Activated CD8-positive, alpha-beta memory T cell treated with anti-CD3 and anti-CD28 coated beads for 36 hours (primary cell): ENCODE results near the gene ST8SIA2. TPM values are rescaled to one million over a fixed set of nuclear protein-coding genes. Genes with fewer than 3 reads are reported as not detected.

Source experiments
- CTCF ChIA-PET: fragments of 350-600 bp; sonication (Branson Sonifier 250); formaldehyde crosslinking; loops from one replicate; lab custom pipeline; 2021; ENCODE audit warnings: antibody characterized with exemption; lab: Charles Lee
- POLR2A ChIA-PET: fragments of 350-600 bp; sonication (Branson Sonifier 250); formaldehyde crosslinking; loops from one replicate; lab custom pipeline; 2021; ENCODE audit warnings: antibody characterized with exemption; lab: Charles Lee
- total RNA-seq, 2 experiments: library from RNA; stranded (reverse); gene quantifications; one replicate each; pipeline ENCODE4 v1.2.3, GENCODE V29; 2021

Gene ST8SIA2
- total RNA-seq, 2 experiments from 2014 or later: not detected

DNA sequence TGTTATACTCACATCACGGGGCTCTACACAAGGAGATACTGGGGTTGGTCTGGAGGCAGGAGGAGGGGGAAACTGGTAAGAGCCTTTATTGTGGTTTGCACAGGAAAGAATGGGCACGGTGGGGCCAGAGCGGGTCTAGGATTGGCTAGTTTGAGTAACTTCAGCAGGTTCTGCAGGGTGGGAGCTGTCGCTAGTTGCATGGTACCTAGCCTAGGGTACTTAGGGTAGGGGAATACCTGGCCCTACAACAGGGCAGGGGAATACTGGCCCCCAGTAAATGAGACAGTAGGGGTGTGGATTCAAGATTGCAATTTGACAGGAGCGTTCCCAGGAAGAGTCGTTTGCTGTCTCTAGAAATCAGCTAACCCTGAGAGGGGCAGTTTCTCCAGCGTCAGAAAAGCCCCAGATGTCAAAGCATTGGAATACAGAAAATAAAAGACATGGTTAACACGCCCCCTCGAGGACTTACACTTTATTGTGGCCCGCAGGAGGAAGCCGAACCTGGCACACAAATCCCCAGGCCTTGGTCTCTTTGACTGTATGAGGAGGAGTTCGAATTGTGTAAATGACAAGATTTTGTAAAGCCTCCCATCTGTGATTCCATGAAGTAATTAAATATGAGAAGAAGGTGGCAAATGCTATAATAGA is 32.0 kb downstream of the ST8SIA2 start:
- ChIA-PET CTCF (no interaction called here), POLR2A (no interaction called here)

- CTCF ChIA-PET: no interaction called here
- POLR2A ChIA-PET: no interaction called here
These were observed 35.8 kb downstream of the ST8SIA2 start for GRCh38 chr15:92429378-92430068.

GRCh38 chr15:92430069-92430440 is 36.4 kb downstream of the ST8SIA2 start:
- POLR2A ChIA-PET: no interaction called here
- CTCF ChIA-PET: no interaction called here

DNA sequence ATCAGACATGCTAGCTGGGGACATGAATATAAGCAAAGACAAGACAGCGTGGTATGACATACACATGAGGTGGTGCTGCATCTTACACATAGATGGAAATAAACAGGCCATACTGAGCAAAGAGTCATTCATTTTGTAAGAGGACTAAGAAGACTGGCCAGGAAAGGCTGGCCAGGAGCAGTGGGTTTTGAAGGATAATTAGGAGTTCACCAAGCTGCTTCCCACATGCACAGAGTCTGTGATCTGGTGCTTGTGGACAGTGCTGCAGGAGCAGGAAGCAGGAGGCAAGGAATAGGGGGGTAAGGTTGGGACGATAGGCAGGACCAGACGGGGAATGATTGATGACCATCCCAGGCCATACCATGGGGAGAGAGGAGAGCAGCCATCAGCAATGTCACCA is 41.5 kb downstream of the ST8SIA2 start:
- CTCF ChIA-PET: no interaction called here
- POLR2A ChIA-PET: no interaction called here

GRCh38 chr15:92438471-92438870 is 44.8 kb downstream of the ST8SIA2 start:
- CTCF ChIA-PET: no interaction called here
- POLR2A ChIA-PET: no interaction called here

GRCh38 chr15:92443381-92443780 is 49.7 kb downstream of the ST8SIA2 start:
- ChIA-PET CTCF (no interaction called here), POLR2A (no interaction called here)

DNA sequence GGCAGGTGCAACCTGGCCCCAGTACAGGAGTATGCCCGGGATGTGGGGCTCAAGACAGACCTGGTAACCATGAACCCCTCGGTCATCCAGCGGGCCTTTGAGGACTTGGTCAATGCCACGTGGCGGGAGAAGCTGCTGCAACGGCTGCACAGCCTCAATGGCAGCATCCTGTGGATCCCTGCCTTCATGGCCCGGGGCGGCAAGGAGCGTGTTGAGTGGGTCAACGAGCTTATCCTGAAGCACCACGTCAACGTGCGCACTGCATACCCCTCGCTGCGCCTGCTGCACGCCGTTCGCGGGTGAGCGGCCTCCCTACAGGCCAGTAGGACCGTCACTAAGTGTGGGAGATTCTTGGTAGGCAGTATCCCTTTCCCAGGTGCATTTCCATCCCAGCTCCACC is 51.0 kb downstream of the ST8SIA2 start:
- CTCF ChIA-PET: no interaction called here
- POLR2A ChIA-PET: no interaction called here

GRCh38 chr15:92448370-92448769 is 54.7 kb downstream of the ST8SIA2 start:
- CTCF ChIA-PET: no interaction called here
- POLR2A ChIA-PET: no interaction called here

DNA sequence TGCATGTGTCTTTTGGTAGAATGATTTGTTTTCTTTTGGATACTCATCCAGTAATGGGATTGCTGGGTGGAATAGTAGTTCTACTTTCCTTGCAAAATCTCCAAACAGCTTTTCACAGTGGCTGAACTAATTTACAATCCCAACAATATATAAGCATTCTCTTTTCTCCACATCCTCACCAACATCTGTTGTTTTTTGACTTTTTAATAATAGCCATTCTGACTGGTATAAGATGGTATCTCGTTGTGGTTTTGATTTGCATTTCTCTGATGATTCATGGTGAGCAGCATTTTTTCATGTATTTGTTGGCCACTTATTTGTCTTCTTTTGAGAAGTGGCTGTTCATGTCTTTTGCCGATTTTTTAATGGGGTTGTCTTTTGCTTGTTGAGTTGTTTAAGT is 55.8 kb downstream of the ST8SIA2 start:
- ChIA-PET POLR2A (no interaction called here), CTCF (no interaction called here)

DNA sequence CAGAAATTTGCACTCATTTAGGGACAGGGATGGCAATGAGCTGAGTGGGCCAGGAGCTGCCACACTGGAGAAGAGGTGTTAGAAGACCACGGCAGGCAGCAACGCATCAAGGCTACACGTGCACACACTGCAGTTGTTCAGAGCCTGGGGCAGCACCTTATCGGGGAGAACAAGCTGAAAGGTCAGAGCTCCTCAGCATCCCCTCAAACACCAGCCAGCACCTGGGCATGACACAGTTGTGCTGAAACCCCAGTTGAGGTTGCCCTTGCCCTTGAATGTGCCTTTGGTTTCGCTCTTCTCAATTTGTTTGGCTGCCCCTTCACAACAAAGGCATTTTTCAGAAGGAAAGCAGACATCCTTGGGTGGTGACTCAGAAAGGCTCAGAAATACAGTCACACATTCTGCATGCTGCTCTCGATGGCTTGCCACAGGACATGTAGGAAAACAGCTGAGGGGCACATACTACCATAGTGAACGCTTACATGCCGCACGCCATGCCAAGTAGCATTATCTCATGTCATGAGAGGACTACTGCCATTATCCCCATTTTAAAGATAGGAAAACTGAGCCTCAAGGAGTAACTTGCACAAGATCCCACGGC is 57.6 kb downstream of the ST8SIA2 start:
- ChIA-PET POLR2A (no interaction called here), CTCF (no interaction called here)

DNA sequence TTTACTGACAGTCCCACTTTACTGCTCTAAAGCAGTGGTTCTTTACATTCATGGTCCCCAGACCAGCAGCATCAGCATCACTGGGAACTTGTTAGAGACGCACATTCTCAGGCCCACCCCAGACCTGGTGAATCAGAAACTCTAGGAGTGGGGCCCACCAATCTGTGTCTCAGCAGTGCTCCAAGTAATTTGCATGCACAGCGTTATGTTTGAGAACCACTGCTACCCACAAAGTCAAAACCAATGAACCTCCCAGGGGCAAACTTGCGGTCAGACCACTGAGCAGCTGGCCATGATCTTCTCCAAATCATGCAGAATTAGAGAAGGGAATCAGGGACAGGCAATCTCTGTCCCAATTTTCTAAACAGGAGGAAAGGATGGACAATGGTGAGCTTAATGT is 58.5 kb downstream of the ST8SIA2 start:
- POLR2A ChIA-PET: no interaction called here
- CTCF ChIA-PET: no interaction called here

GRCh38 chr15:92453607-92454006 is 59.9 kb downstream of the ST8SIA2 start:
- CTCF ChIA-PET: no interaction called here
- POLR2A ChIA-PET: no interaction called here

DNA sequence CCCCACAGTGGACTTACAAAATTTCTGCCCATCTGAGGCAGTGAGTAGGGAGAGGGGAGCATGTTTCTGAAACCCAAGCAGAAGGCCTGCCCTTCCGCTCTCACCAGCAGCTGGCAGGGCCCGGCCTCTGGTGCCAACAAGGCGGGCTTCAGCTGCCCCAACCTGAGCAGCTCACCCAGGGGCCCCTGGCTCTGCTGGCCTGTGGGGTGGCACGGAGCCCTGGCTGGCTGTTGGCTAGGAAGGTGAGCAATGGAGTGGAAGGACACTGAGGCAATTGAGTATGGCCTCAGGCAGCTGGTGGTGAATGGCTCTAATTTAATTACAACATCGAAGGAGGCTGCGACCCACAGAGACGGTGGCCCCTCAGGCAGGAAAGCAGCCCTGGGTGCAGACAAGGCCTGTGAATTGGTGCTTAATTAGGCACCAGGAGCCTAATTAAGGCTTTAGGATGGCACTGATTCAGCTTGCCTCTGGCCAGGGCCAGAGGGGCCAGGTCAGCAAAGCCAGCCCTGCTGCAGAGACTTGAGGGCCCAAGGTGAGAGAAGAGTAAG is 60.9 kb downstream of the ST8SIA2 start:
- POLR2A ChIA-PET: no interaction called here

GRCh38 chr15:92455271-92455670 is 61.6 kb downstream of the ST8SIA2 start:
- ChIA-PET POLR2A (no interaction called here), CTCF (no interaction called here)

More for the DNA sequence above, 60.9 kb downstream of the ST8SIA2 start:
- CTCF ChIA-PET: no interaction called here

DNA sequence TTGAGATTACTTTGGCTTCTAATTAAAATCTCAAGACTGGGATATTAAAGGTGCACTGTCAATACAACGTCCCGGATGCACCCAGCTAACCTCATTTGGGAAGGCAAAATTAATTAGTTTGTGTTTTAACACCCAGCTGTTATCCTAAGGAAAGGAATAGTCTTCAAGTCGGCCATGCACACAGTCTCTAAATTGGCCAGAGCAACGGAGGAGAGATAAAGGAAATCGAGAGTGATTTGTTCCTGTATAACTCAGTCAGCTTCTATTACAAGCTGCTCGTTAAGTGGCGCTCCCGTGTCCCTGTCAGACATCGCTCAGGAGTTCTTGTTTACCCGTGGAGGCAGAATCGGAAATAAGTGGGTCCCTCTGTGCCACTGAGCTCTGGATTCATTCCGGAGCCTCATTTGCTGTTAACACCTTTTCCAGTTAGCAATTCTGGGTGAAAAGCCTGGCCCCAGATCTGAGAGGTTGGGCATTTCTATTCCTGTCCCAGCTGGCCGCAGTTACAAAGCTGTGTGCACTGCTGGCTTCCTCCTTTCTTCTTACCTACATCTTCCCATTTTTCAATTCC is 63.9 kb downstream of the ST8SIA2 start:
- CTCF ChIA-PET: no interaction called here
- POLR2A ChIA-PET: no interaction called here

DNA sequence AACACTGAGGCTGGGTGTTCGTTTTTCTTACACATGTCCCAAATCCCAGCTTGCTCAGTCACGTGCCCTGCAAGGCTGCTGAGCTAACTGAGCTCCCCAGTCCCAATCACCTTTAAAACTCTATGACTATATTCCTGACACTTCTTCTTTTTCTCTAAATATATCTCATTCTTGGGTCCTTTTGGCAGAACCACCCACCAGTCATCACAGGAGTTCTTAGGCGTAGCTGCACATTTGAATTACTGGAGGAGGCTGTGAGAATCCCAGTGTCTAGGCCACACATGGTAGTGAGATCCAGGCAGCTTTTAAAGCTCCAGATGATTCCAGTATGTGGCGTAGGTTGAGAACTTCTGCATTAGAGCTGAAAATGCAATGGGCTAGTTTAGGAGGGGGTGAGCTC is 66.3 kb downstream of the ST8SIA2 start:
- ChIA-PET POLR2A (no interaction called here), CTCF (interaction anchor here (0.5 kb wide), 1 partner anchor 912 kb away, joined by 3 read pairs; no protein-coding TSS in a partner anchor)

GRCh38 chr15:92462424-92463125 is 68.9 kb downstream of the ST8SIA2 start:
- ChIA-PET CTCF (no interaction called here), POLR2A (no interaction called here)

DNA sequence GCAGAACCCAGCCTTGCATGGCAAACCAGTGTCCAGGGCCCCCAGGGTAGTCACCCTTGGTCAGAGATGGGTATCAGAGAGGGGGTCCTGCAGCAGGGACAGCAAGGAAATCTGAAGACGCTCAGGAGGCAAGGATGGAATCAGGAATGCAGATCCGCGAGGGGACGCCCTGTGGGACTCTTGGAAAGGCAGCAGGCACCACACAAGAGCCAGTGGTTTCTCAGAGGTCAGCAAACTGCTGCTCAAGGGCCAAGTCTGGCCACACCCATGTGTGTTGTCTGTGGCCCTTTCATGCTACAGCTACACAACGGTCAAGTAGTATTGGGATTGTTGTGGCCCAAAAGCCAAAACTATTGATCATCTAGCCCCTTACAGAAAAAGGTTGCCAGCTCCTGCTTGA is 69.7 kb downstream of the ST8SIA2 start:
- ChIA-PET CTCF (no interaction called here), POLR2A (no interaction called here)

- POLR2A ChIA-PET: no interaction called here
- CTCF ChIA-PET: no interaction called here
These were observed 70.1 kb downstream of the ST8SIA2 start for GRCh38 chr15:92463826-92464225.

GRCh38 chr15:92466834-92467233 is 73.2 kb downstream of the ST8SIA2 start:
- CTCF ChIA-PET: no interaction called here
- POLR2A ChIA-PET: no interaction called here
